ENCODE data around the gene GCNA.
"Not testable (repeated sequence)": the region's sequence is repeated elsewhere in the genome, so short reads cannot be mapped to it uniquely, and the experiment has no call there.

GCNA gene

GRCh38 chrX:71644406-71644805 lies 66.2 kb downstream of the GCNA start:
- not testable (repeated sequence) for DNase-seq

- no peak for DNase-seq
Measured at GRCh38 chrX:71650333-71650969, 72.2 kb downstream of the GCNA start.

GRCh38 chrX:71652405-71652804 lies 74.2 kb downstream of the GCNA start:
- peak; percentile 22 to 23 for DNase-seq

GRCh38 chrX:71653344-71653743 lies 75.1 kb downstream of the GCNA start:
- no peak for DNase-seq

GRCh38 chrX:71657267-71657666 lies 79.0 kb downstream of the GCNA start:
- DNase-seq: no peak

- DNase-seq: no peak
Measured at GRCh38 chrX:71659342-71659741, 81.1 kb downstream of the GCNA start.

- no peak for DNase-seq
Measured at GRCh38 chrX:71659959-71660358, 81.7 kb downstream of the GCNA start.

DNA sequence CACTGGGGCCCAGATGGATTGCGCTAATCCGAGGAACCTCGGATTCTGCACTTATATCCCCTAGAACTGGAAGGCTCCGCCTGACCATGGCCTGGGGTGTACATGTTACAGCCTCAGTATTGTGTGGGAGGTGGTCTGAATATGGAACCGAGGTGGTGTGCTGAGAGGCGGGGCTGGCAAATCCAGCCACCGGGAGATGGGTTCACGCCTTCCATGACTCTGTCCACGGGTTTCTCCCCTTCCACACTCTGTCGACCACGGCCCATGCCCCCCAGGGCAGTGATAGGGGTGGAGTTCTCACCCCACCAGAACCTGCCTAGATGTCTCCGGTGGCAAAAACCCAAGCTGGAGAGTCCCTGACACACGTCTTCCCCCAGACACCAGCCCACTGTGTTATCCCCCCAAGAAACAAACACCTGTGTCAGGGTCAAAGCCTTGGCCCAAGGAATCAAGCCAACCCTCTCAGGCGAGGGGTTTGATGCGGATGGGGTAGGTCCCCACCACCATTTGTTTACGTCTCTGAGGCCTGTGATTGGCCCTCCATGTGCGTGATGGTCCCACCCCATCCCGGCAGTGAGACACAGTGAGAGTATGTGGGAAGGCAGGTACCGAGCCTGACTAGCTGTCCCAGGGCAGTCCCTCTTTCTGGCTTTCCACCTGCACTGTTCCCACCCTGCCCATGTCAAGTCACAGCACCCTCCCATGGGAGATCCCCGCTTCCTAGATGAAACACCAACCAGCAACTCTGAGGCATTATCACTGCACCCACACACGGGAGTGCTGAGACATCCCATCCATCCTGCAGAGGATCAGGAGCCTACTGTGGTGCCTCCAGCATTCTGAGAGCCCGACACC lies 82.6 kb downstream of the GCNA start:
- no peak for DNase-seq

DNA sequence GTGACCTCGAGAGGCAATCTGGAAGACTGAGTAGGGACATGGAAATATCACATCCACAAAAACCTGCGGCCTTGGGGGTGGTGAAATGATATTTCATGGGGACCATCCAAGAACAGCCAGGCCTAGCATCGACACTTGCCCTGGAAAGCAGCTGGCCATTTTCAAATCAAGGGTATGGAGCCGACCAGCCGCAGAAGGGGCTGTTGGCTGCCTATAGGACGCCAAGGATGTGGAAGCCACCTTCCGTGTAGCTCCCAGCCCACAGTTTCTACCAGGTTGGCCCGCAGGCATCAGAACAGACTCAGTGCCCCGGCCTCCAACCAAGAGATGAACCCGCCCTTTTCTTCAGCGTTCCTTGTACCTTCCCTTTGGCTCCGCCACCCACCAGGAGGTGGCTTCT lies 83.7 kb downstream of the GCNA start:
- no peak for DNase-seq

DNA sequence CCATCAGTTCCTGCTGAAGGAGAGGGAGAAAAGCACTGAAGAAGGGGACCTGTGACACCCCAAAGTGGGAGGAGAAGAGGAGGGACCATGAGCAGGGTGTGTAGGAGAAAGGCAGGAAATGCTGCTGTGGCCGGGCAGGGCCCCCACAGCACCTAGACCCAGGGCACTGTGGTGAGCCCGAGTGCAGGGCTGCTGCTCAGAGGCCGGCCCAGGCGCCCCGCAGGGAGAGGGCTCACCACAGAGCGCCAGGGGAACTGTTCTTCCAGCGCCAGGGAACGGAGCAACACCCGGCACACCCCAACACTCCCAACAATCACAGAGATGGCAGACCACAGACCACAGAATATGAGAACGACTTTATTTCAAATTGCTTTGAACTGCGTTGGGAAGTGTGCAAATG lies 84.4 kb downstream of the GCNA start:
- not testable (repeated sequence) for DNase-seq

Measured in hippocampal formation (tissue), 2 donors.